Liver (tissue), 3 donors: ENCODE results near the gene SCP2.

Experiments
- CTCF ChIP-seq: fragments of 150-350 bp; IDR thresholded peaks from 2 replicates; pipeline ENCODE4 v1.5.1; 2017; ENCODE audit warnings: improper control_type of control experiment, low read depth, low read length; ENCODE audit not compliant: missing input control
- EGR1 ChIP-seq, 2 donors: IDR thresholded peaks; 2 replicates each; pipeline ENCODE4 v1.6.1; 2016 to 2018; ENCODE audit warnings: antibody characterized with exemption in 2 of 2, low read depth in 2 of 2
- GABPA ChIP-seq, 2 donors: IDR thresholded peaks in 1 of 2; conservative IDR thresholded peaks in 1 of 2; 2 replicates each; pipeline ENCODE4 v1.6.1; 2016; ENCODE audit warnings: antibody characterized with exemption in 2 of 2, mild to moderate bottlenecking in 1 of 2, moderate library complexity in 1 of 2
- MAX ChIP-seq: IDR thresholded peaks from 2 replicates; pipeline ENCODE4 v1.6.1; 2016; ENCODE audit warnings: antibody characterized with exemption
- REST ChIP-seq: IDR thresholded peaks from 2 replicates; pipeline ENCODE4 v1.6.1; 2016; ENCODE audit warnings: antibody characterized with exemption, mild to moderate bottlenecking
- YY1 ChIP-seq: IDR thresholded peaks from 2 replicates; pipeline ENCODE4 v1.6.1; 2016; ENCODE audit warnings: antibody characterized with exemption, mild to moderate bottlenecking
- ZBTB33 ChIP-seq: IDR thresholded peaks from 2 replicates; pipeline ENCODE4 v1.6.1; 2016; ENCODE audit warnings: antibody characterized with exemption
- donor health status: healthy.
- donor health status: healthy.

- TF ChIP-seq REST (no peak), ZBTB33 (no peak), CTCF (no peak), GABPA (IDR thresholded peaks at IDR 0.05 in 1 of 2, conservative IDR thresholded peaks at IDR 0.05 in 1 of 2) (no peak), MAX (no peak), EGR1 (IDR thresholded peaks at IDR 0.05; ENCODE audit: low read depth in 2 of 2) (no peak), YY1 (no peak)
Observed at GRCh38 chr1:53093451-53093754, 166.3 kb downstream of the SCP2 start.
